Measurements from ENCODE around the gene HIC2. TPM values are rescaled to one million over a fixed set of nuclear protein-coding genes. Genes with fewer than 3 reads are reported as not detected.

HIC2 gene
- total and polyA plus RNA-seq, 9 of the 15 experiments (the other 6 are each of a cell fraction or from before 2014, with no cell fraction given), result 1.7 to 117 (median 35.5) TPM

GRCh38 chr22:21447694-21448402 is 30.7 kb downstream of the HIC2 start (continued):
- TF ChIP-seq ZBTB11 (CRISPR knock-in tag; IDR thresholded peaks at IDR 0.05) (no peak), HNRNPK (IDR thresholded peaks at IDR 0.05; ENCODE audit: low read depth, low read length, poor library complexity, severe bottlenecking) (no peak), PML (IDR thresholded peaks at IDR 0.05; ENCODE audit: low read length) (peak; percentile 6; the same call in 1 of the 2 replicates), ZNF780A (CRISPR knock-in tag; IDR thresholded peaks at IDR 0.05) (no peak), PCBP1 (IDR thresholded peaks at IDR 0.05; ENCODE audit: low read depth, low read length, poor library complexity, severe bottlenecking) (no peak), HEY1 (CRISPR knock-in tag; IDR thresholded peaks at IDR 0.05; ENCODE audit: borderline replicate concordance) (no peak), SETDB1 (IDR thresholded peaks at IDR 0.05; ENCODE audit: low read length) (peak; percentile 78), ZNF165 (CRISPR knock-in tag; IDR thresholded peaks at IDR 0.05; ENCODE audit: borderline replicate concordance) (peak; percentile 56; the same call in 1 of the 2 replicates), TCF7 (IDR thresholded peaks at IDR 0.05; ENCODE audit: borderline replicate concordance) (peak; percentile 55; the same call in 1 of the 2 replicates), ZNF41 (CRISPR knock-in tag; conservative IDR thresholded peaks at IDR 0.05) (no peak), SP1 (CRISPR knock-in tag; IDR thresholded peaks at IDR 0.05) (no peak), MGA (IDR thresholded peaks at IDR 0.05) (no peak)

Measured in K562 (cell line).